HepG2 (cell line): ENCODE measurements around the gene ZNF8. TPM values are rescaled to one million over a fixed set of nuclear protein-coding genes. Genes with fewer than 3 reads are reported as not detected.

Source experiments
- ATM ChIP-seq: fragments of 450-650 bp; IDR thresholded peaks from 2 replicates; pipeline ENCODE4 v1.7.1; 2017; ENCODE audit warnings: mild to moderate bottlenecking, borderline replicate concordance
- KDM2A ChIP-seq: sonication (generic); formaldehyde crosslinking; IDR thresholded peaks from 2 replicates; pipeline ENCODE4 v1.4.0; 2020; ENCODE audit warnings: low read depth, missing genetic modification reagents, borderline replicate concordance
- MEIS1 ChIP-seq: sonication (generic); formaldehyde crosslinking; IDR thresholded peaks from 2 replicates; pipeline ENCODE4 v1.9.0; 2021; ENCODE audit warnings: mild to moderate bottlenecking, missing genetic modification reagents, moderate library complexity, borderline replicate concordance
- MXD1 ChIP-seq: sonication (generic); formaldehyde crosslinking; IDR thresholded peaks from 2 replicates; pipeline ENCODE4 v1.4.0; 2020; ENCODE audit warnings: mild to moderate bottlenecking, missing genetic modification reagents
- PHB2 ChIP-seq: fragments of 450-650 bp; IDR thresholded peaks from 2 replicates; pipeline ENCODE4 v1.6.1; 2018; ENCODE audit not compliant: partially characterized antibody
- RFXAP ChIP-seq: sonication (generic); formaldehyde crosslinking; IDR thresholded peaks from 2 replicates; pipeline ENCODE4 v1.4.0; 2020; ENCODE audit warnings: missing genetic modification reagents, borderline replicate concordance
- SRF ChIP-seq: IDR thresholded peaks from 2 replicates; pipeline ENCODE4 v1.6.1; 2011; ENCODE audit warnings: mild to moderate bottlenecking, low read depth, low read length, moderate library complexity
- TFDP1 ChIP-seq: IDR thresholded peaks from 2 replicates; pipeline ENCODE4 v1.6.1; 2016; ENCODE audit warnings: missing compliant biosample characterization, missing genetic modification reagents, borderline replicate concordance
- ZMYM3 ChIP-seq: sonication (generic); formaldehyde crosslinking; IDR thresholded peaks from 2 replicates; pipeline ENCODE4 v1.5.1; 2020; ENCODE audit warnings: mild to moderate bottlenecking, missing genetic modification reagents
- ZNF207 ChIP-seq: fragments of 450-650 bp; IDR thresholded peaks from 2 replicates; pipeline ENCODE4 v1.6.1; 2016; ENCODE audit warnings: antibody characterized with exemption, borderline replicate concordance
- ZNF34 ChIP-seq: sonication (generic); formaldehyde crosslinking; IDR thresholded peaks from 2 replicates; pipeline ENCODE4 v1.4.0; 2020; ENCODE audit warnings: mild to moderate bottlenecking, missing genetic modification reagents, borderline replicate concordance
- ZNF367 ChIP-seq: sonication (generic); formaldehyde crosslinking; IDR thresholded peaks from 2 replicates; pipeline ENCODE4 v1.4.0; 2020; ENCODE audit warnings: missing genetic modification reagents, borderline replicate concordance
- ZNF552 ChIP-seq: sonication (generic); formaldehyde crosslinking; IDR thresholded peaks from 2 replicates; pipeline ENCODE4 v1.9.0; 2022; ENCODE audit warnings: missing genetic modification reagents, mild to moderate bottlenecking, borderline replicate concordance
- ZNF567 ChIP-seq: sonication (generic); formaldehyde crosslinking; IDR thresholded peaks from 2 replicates; pipeline ENCODE4 v1.8.1; 2023; ENCODE audit warnings: mild to moderate bottlenecking, missing genetic modification reagents, borderline replicate concordance
- ZNF576 ChIP-seq: sonication (generic); formaldehyde crosslinking; IDR thresholded peaks from 2 replicates; pipeline ENCODE4 v1.4.0; 2020; ENCODE audit warnings: mild to moderate bottlenecking, missing genetic modification reagents
- ZNF614 ChIP-seq: IDR thresholded peaks from 2 replicates; pipeline ENCODE4 v1.6.1; 2018; ENCODE audit warnings: missing biosample characterization, missing genetic modification reagents, inconsistent platforms, borderline replicate concordance
- polyA plus RNA-seq, 8 experiments: library from polyadenylated mRNA; depleted of rRNA in 3 of 8; stranded (reverse) in 7 of 8; unstranded in 1 of 8; fragments of >200 nt; fragmentation: Illumina TruSeq in 4 of 8; extraction: Trizol in 4 of 8; gene quantifications; 2 replicates each; pipeline versions ENCODE4 v1.2.1 to v1.2.3, GENCODE V29; 2011 to 2016; ENCODE audit warnings: low read depth in 4 of 8, missing spikeins in 1 of 8, mixed read lengths in 1 of 8; ENCODE audit not compliant: insufficient read depth in 1 of 8
- total RNA-seq, 5 experiments: library from RNA; depleted of rRNA; stranded (reverse); fragments of >200 nt; fragmentation: Illumina TruSeq; extraction: Trizol; gene quantifications; 2 replicates each; pipeline ENCODE4 v1.2.3, GENCODE V29; 2016; ENCODE audit warnings: low read depth in 1 of 5
- TF ChIP-seq, protein P1 (sequence below): sonication (generic); formaldehyde crosslinking; IDR thresholded peaks from 2 replicates; pipeline ENCODE4 v1.4.0; 2020; ENCODE audit warnings: mild to moderate bottlenecking, missing genetic modification reagents, borderline replicate concordance
- TF ChIP-seq, protein P2 (sequence below): sonication (generic); formaldehyde crosslinking; conservative IDR thresholded peaks from 2 replicates; pipeline ENCODE4 v1.4.0; 2020; ENCODE audit warnings: missing genetic modification reagents
- TF ChIP-seq, protein P3 (sequence below): IDR thresholded peaks from 2 replicates; pipeline ENCODE4 v1.6.1; 2018; ENCODE audit warnings: missing genetic modification reagents, mild to moderate bottlenecking, missing compliant biosample characterization

ZNF8 gene
- total and polyA plus RNA-seq, 2 of the 13 experiments (the other 11 are each of a cell fraction or from before 2014, with no cell fraction given): 3.1 to 3.3 TPM

DNA sequence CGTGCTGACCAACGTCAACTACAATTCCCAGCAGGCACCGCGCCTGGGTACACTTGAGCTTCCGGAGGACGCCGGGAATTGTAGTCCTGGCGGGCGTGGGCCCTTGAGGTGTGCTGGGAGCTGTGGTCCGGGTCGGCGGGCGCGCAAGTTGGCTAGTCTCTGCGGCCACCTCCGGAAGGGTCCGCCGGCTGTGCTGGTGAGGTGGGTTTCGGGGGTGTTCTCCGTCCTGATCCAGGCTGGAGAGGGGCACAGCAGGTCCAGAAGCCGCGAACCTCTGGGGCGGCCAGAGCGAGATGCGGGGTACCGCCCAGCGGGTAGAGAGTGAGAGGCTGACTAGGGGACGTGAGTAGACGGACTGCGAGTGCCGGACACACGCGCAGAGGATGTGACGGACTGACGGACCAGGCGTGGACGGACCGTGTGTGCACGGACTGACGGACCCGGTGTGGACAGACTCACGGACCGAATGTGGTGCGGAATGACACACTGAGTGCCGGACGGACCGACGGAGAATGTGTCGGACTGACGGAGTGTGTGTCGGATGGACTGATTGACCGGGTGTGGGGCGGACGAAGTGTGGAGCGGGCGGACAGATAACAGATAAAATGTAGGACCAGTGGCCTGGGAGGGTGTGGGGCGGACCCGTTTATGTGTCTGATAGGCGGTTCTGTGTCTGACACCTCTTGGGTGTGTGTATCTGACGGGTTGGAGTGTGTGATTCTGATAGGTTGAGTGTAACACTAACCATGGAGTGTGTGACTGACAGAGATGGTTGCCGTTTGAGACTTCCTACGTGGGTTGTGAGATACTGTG lies 48.4 kb downstream of the ZNF8 start, which contains the start of gene ZSCAN22 (continued):
- TF ChIP-seq, protein P1, sequence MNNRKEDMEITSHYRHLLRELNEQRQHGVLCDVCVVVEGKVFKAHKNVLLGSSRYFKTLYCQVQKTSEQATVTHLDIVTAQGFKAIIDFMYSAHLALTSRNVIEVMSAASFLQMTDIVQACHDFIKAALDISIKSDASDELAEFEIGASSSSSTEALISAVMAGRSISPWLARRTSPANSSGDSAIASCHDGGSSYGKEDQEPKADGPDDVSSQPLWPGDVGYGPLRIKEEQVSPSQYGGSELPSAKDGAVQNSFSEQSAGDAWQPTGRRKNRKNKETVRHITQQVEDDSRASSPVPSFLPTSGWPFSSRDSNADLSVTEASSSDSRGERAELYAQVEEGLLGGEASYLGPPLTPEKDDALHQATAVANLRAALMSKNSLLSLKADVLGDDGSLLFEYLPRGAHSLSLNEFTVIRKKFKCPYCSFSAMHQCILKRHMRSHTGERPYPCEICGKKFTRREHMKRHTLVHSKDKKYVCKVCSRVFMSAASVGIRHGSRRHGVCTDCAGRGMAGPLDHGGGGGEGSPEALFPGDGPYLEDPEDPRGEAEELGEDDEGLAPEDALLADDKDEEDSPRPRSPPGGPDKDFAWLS (CRISPR knock-in tag): 0 out of 2 replicates have a peak, but pooled peaks have one; percentile 41
- no peak for TF ChIP-seq ZNF207
- no peak for TF ChIP-seq ZNF576 (CRISPR knock-in tag)
- TF ChIP-seq ZNF567 (CRISPR knock-in tag): no peak; the same call in 1 of the 2 replicates
- peak; percentile 39; the same call in 1 of the 2 replicates for TF ChIP-seq SRF
- TF ChIP-seq, protein P2, sequence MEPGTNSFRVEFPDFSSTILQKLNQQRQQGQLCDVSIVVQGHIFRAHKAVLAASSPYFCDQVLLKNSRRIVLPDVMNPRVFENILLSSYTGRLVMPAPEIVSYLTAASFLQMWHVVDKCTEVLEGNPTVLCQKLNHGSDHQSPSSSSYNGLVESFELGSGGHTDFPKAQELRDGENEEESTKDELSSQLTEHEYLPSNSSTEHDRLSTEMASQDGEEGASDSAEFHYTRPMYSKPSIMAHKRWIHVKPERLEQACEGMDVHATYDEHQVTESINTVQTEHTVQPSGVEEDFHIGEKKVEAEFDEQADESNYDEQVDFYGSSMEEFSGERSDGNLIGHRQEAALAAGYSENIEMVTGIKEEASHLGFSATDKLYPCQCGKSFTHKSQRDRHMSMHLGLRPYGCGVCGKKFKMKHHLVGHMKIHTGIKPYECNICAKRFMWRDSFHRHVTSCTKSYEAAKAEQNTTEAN (CRISPR knock-in tag): no peak
- no peak for TF ChIP-seq PHB2
- TF ChIP-seq ZNF34 (CRISPR knock-in tag): 0 out of 2 replicates have a peak, but pooled peaks have one; percentile 61
- TF ChIP-seq, protein P3, sequence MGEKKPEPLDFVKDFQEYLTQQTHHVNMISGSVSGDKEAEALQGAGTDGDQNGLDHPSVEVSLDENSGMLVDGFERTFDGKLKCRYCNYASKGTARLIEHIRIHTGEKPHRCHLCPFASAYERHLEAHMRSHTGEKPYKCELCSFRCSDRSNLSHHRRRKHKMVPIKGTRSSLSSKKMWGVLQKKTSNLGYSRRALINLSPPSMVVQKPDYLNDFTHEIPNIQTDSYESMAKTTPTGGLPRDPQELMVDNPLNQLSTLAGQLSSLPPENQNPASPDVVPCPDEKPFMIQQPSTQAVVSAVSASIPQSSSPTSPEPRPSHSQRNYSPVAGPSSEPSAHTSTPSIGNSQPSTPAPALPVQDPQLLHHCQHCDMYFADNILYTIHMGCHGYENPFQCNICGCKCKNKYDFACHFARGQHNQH (CRISPR knock-in tag): peak; percentile 57; the same call in 1 of the 2 replicates
- peak; percentile 91 for TF ChIP-seq KDM2A (CRISPR knock-in tag)
- TF ChIP-seq ATM: no peak
- TF ChIP-seq ZMYM3: no peak; the same call in 1 of the 2 replicates
- TF ChIP-seq ZNF552 (CRISPR knock-in tag): 0 out of 2 replicates have a peak, but pooled peaks have one; percentile 26
- peak; percentile 76; the same call in 1 of the 2 replicates for TF ChIP-seq ZNF614
- peak; percentile 81; the same call in 1 of the 2 replicates for TF ChIP-seq MXD1 (CRISPR knock-in tag)
- peak; percentile 93 for TF ChIP-seq RFXAP (CRISPR knock-in tag)
- no peak; the same call in 1 of the 2 replicates for TF ChIP-seq ZNF367
- TF ChIP-seq TFDP1: peak; percentile 59; the same call in 1 of the 2 replicates
- TF ChIP-seq MEIS1 (CRISPR knock-in tag): peak; percentile 70; the same call in 1 of the 2 replicates
